A549 (cell line): ENCODE data around the gene ST6GAL1. TPM values are rescaled to one million over a fixed set of nuclear protein-coding genes. Genes with fewer than 3 reads are reported as not detected.
"Not testable (repeated sequence)": the region's sequence is repeated elsewhere in the genome, so short reads cannot be mapped to it uniquely, and the experiment has no call there.

ENCODE experiments used
- ATAC-seq, 2 experiments: fragments of 200-7000 bp in 1 of 2; fragments of >200 bp in 1 of 2; cut with Nextera tagmentation in 1 of 2; cut with Tn5 transposase in 1 of 2; 3 replicates each; pipeline versions ENCODE4 v1.8.0 to v1.9.1; 2018 to 2020; ENCODE audit warnings: mild to moderate bottlenecking in 1 of 2, moderate library complexity in 1 of 2
- CTCF ChIA-PET: fragments of 300-600 bp; sonication (Branson Sonifier 250); formaldehyde crosslinking; extraction: SDS; loops from one replicate; lab custom pipeline; 2021; ENCODE audit warnings: antibody characterized with exemption, inconsistent platforms; lab: Yijun Ruan, JAX
- POLR2A ChIA-PET: fragments of 350-600 bp; formaldehyde crosslinking; extraction: SDS; loops from one replicate; lab custom pipeline; 2021; ENCODE audit warnings: antibody characterized with exemption, inconsistent platforms; lab: Yijun Ruan, JAX
- DNase-seq, 2 experiments: peaks; one replicate each; pipeline versions ENCODE4 v3.0.0 to v3.0.0-alpha.2; 2011 to 2016; ENCODE audit warnings: low read depth in 1 of 2, low spot score in 1 of 2
- FAIRE-seq: peaks from 2 replicates; lab custom pipeline; 2011; peaks lifted over from hg19 to GRCh38; lab: Jason Lieb, UNC
- H3K27ac ChIP-seq, 2 experiments: fragments of >200 bp; sonication (Bioruptor Twin); formaldehyde crosslinking; 3 replicates each; pipeline ENCODE4 v1.5.1; 2016 to 2017
- H3K4me1 ChIP-seq: fragments of >200 bp; sonication (Bioruptor Twin); formaldehyde crosslinking; 3 replicates; pipeline ENCODE4 v1.6.1; 2016
- H3K4me2 ChIP-seq: fragments of >200 bp; sonication (Bioruptor Twin); formaldehyde crosslinking; 3 replicates; pipeline ENCODE4 v1.6.1; 2016
- H3K4me3 ChIP-seq: fragments of >200 bp; sonication (Bioruptor Twin); formaldehyde crosslinking; 3 replicates; pipeline ENCODE4 v1.5.1; 2016
- H3K9me3 ChIP-seq: fragments of >200 bp; sonication (Bioruptor Twin); formaldehyde crosslinking; 3 replicates; pipeline ENCODE4 v1.6.1; 2016
- CBX2 ChIP-seq: fragments of 200-600 bp; sonication (generic); IDR thresholded peaks from 2 replicates; pipeline ENCODE4 v1.6.1; 2016; ENCODE audit warnings: low read depth, mild to moderate bottlenecking, borderline replicate concordance
- CBX8 ChIP-seq: fragments of 200-600 bp; sonication (generic); IDR thresholded peaks from 2 replicates; pipeline ENCODE4 v1.6.1; 2016
- CEBPB ChIP-seq, 2 experiments: fragments of >200 bp in 1 of 2; sonication (Bioruptor Twin) in 1 of 2; formaldehyde crosslinking in 1 of 2; IDR thresholded peaks; 2 replicates each; pipeline ENCODE4 v1.6.1; 2012 to 2016
- CHD4 ChIP-seq: fragments of 200-600 bp; sonication (generic); IDR thresholded peaks from 2 replicates; pipeline ENCODE4 v1.6.1; 2016; ENCODE audit warnings: antibody characterized with exemption, mild to moderate bottlenecking, borderline replicate concordance
- E2F6 ChIP-seq: IDR thresholded peaks from 2 replicates; pipeline ENCODE4 v1.6.1; 2012; ENCODE audit warnings: low read depth, borderline replicate concordance
- EHMT2 ChIP-seq: fragments of 200-600 bp; sonication (generic); IDR thresholded peaks from 2 replicates; pipeline ENCODE4 v1.6.1; 2016; ENCODE audit warnings: antibody characterized with exemption, low read depth, mild to moderate bottlenecking, moderate library complexity
- FOSB ChIP-seq: fragments of 250-450 bp; sonication (Bioruptor Pico); IDR thresholded peaks from 2 replicates; pipeline ENCODE4 v1.5.0; 2020; ENCODE audit warnings: mild to moderate bottlenecking, moderate library complexity
- FOSL2 ChIP-seq, 2 experiments: fragments of 450-650 bp in 1 of 2; fragments of >200 bp in 1 of 2; sonication (Bioruptor Twin) in 1 of 2; formaldehyde crosslinking; IDR thresholded peaks; 2 replicates each; pipeline versions ENCODE4 v1.5.0 to v1.6.1; 2016 to 2020; ENCODE audit warnings: mild to moderate bottlenecking in 1 of 2, moderate library complexity in 1 of 2
- FOXS1 ChIP-seq: fragments of 250-450 bp; sonication (Bioruptor Pico); IDR thresholded peaks from 2 replicates; pipeline ENCODE4 v1.5.0; 2020; ENCODE audit warnings: mild to moderate bottlenecking, moderate library complexity
- GATA3 ChIP-seq: IDR thresholded peaks from 2 replicates; pipeline ENCODE4 v1.6.1; 2012; ENCODE audit warnings: borderline replicate concordance
- HES2 ChIP-seq: fragments of >200 bp; sonication (Bioruptor Twin); formaldehyde crosslinking; IDR thresholded peaks from 2 replicates; pipeline ENCODE4 v1.6.1; 2016
- HOXA7 ChIP-seq: fragments of 250-450 bp; sonication (Bioruptor Pico); IDR thresholded peaks from 2 replicates; pipeline ENCODE4 v1.5.0; 2020; ENCODE audit warnings: mild to moderate bottlenecking, moderate library complexity
- HOXB13 ChIP-seq: fragments of 250-450 bp; sonication (Bioruptor Pico); IDR thresholded peaks from 2 replicates; pipeline ENCODE4 v1.5.0; 2020; ENCODE audit warnings: low read depth, mild to moderate bottlenecking, moderate library complexity
- JUNB ChIP-seq: fragments of >200 bp; sonication (Bioruptor Twin); formaldehyde crosslinking; IDR thresholded peaks from 2 replicates; pipeline ENCODE4 v1.6.1; 2016
- KDM1A ChIP-seq: fragments of 200-600 bp; sonication (generic); IDR thresholded peaks from 2 replicates; pipeline ENCODE4 v1.6.1; 2016; ENCODE audit warnings: low read depth, mild to moderate bottlenecking
- KDM5A ChIP-seq: fragments of 200-600 bp; sonication (generic); IDR thresholded peaks from 2 replicates; pipeline ENCODE4 v1.6.1; 2016; ENCODE audit warnings: antibody characterized with exemption, mild to moderate bottlenecking
- MAFK ChIP-seq: fragments of 450-650 bp; IDR thresholded peaks from 2 replicates; pipeline ENCODE4 v1.6.1; 2014; ENCODE audit not compliant: partially characterized antibody
- NFE2L2 ChIP-seq: fragments of 150-350 bp; conservative IDR thresholded peaks from 2 replicates; pipeline ENCODE4 v1.6.1; 2014; ENCODE audit warnings: low read length
- PBX3 ChIP-seq: IDR thresholded peaks from 2 replicates; pipeline ENCODE4 v1.6.1; 2012
- RARB ChIP-seq: fragments of 250-450 bp; sonication (Bioruptor Pico); IDR thresholded peaks from 2 replicates; pipeline ENCODE4 v1.8.0; 2021; ENCODE audit warnings: mild to moderate bottlenecking, moderate library complexity
- REST ChIP-seq: fragments of 200-600 bp; sonication (generic); IDR thresholded peaks from 2 replicates; pipeline ENCODE4 v1.6.1; 2016; ENCODE audit warnings: antibody characterized with exemption, mild to moderate bottlenecking, moderate library complexity
- RNF2 ChIP-seq: fragments of 200-600 bp; sonication (generic); IDR thresholded peaks from 2 replicates; pipeline ENCODE4 v1.6.1; 2016; ENCODE audit warnings: low read depth, mild to moderate bottlenecking, antibody characterized with exemption, moderate library complexity, borderline replicate concordance
- SREBF2 ChIP-seq: fragments of 450-650 bp; IDR thresholded peaks from 2 replicates; pipeline ENCODE4 v1.6.1; 2014; ENCODE audit warnings: mild to moderate bottlenecking, moderate library complexity
- ZSCAN20 ChIP-seq: fragments of 250-450 bp; sonication (Bioruptor Pico); IDR thresholded peaks from 2 replicates; pipeline ENCODE4 v1.8.0; 2022; ENCODE audit warnings: mild to moderate bottlenecking, moderate library complexity
- WGBS: methylation state at CpG from one replicate; pipeline ENCODE4 v1.1.6; 2017; ENCODE audit errors: missing lambda C conversion rate; 5-methylcytosine and 5-hydroxymethylcytosine counted together
- polyA plus RNA-seq, 4 experiments: library from polyadenylated mRNA; depleted of rRNA in 3 of 4; stranded (reverse); fragments of >200 nt; fragmentation: RNase III in 1 of 4; extraction: RNeasy Plus Mini Kit Qiagen cat#74134 plus additional on column Dnase treatment in 1 of 4; gene quantifications; 2 replicates in 3 of 4; 3 replicates in 1 of 4; pipeline ENCODE4 v1.2.3, GENCODE V29; 2011 to 2017

ST6GAL1 gene
- polyA plus RNA-seq, 2 of the 4 experiments (the other 2 are of a cell fraction): 3.9 to 6.5 TPM

- Histone ChIP-seq H3K4me2 (no peak overlapping the region), H3K4me3 (no peak overlapping the region), H3K9me3 (no peaks in the 10 kb centered on the region), H3K4me1 (peaks cover 5% of the 10 kb centered on the region; the same call in 2 of the 3 replicates), H3K27ac (no peak overlapping the region)
- FAIRE-seq (no peak), DNase-seq (no peak), ATAC-seq (no peak)
- 64% methylated on average over 3 of the region's 3 CpGs for WGBS
- no peak for TF ChIP-seq MAFK
- TF ChIP-seq CHD4: no peak
- no peak for TF ChIP-seq PBX3
- TF ChIP-seq E2F6: no peak
- no peak for TF ChIP-seq FOSL2 (IDR thresholded peaks at IDR 0.05)
- no peak for TF ChIP-seq FOSL2 (CRISPR knock-in tag; IDR thresholded peaks at IDR 0.05)
- TF ChIP-seq SREBF2: no peak
- TF ChIP-seq HOXB13 (CRISPR knock-in tag): no peak
- no peak for TF ChIP-seq KDM1A
- no peak for TF ChIP-seq CBX8
- no peak for TF ChIP-seq ZSCAN20 (CRISPR knock-in tag)
- no peak for TF ChIP-seq NFE2L2
- TF ChIP-seq HES2: no peak
- no peak for TF ChIP-seq JUNB
- TF ChIP-seq REST: no peak
- no peak for TF ChIP-seq EHMT2
- no peak for TF ChIP-seq RARB (CRISPR knock-in tag)
- no peak for TF ChIP-seq FOXS1 (CRISPR knock-in tag)
- TF ChIP-seq FOSB (CRISPR knock-in tag): no peak
- TF ChIP-seq CEBPB (IDR thresholded peaks at IDR 0.05): no peak
- POLR2A ChIA-PET: no interaction called here
- CTCF ChIA-PET: no interaction called here
Observed at GRCh38 chr3:186902154-186902553, 28.2 kb upstream of the ST6GAL1 start.

GRCh38 chr3:186902713-186903112 lies 27.6 kb upstream of the ST6GAL1 start:
- no peak overlapping the region for H3K4me2 ChIP-seq
- no peak overlapping the region for H3K4me3 ChIP-seq
- WGBS: 91% methylated on average over 2 of the region's 2 CpGs
- H3K9me3 ChIP-seq: no peaks in the 10 kb centered on the region
- TF ChIP-seq KDM5A: no peak
- no peak for TF ChIP-seq GATA3
- TF ChIP-seq CBX2: no peak
- no peak for TF ChIP-seq RNF2
- TF ChIP-seq HOXA7: no peak
- CTCF ChIA-PET: no interaction called here
- no peak for DNase-seq
- no peak for FAIRE-seq
- ATAC-seq: no peak
- POLR2A ChIA-PET: no interaction called here
- peaks cover 5% of the 10 kb centered on the region; the same call in 2 of the 3 replicates for H3K4me1 ChIP-seq
- no peak overlapping the region for H3K27ac ChIP-seq

GRCh38 chr3:186903676-186904075 lies 26.6 kb upstream of the ST6GAL1 start:
- H3K4me1 ChIP-seq, POLR2A ChIA-PET, H3K9me3 ChIP-seq, H3K4me2 ChIP-seq, H3K27ac ChIP-seq, DNase-seq, H3K4me3 ChIP-seq, ATAC-seq, FAIRE-seq: not testable (repeated sequence)
- WGBS: 47% methylated on average over 2 of the region's 2 CpGs
- CTCF ChIA-PET: interaction anchor here (0.6 kb wide), 1 partner anchor 158 kb away, joined by 3 read pairs; no protein-coding TSS in a partner anchor

GRCh38 chr3:186907075-186907474 lies 23.3 kb upstream of the ST6GAL1 start:
- H3K9me3 ChIP-seq, FAIRE-seq, H3K4me1 ChIP-seq, DNase-seq, H3K4me3 ChIP-seq, CTCF ChIA-PET, POLR2A ChIA-PET, H3K27ac ChIP-seq, ATAC-seq, H3K4me2 ChIP-seq: not testable (repeated sequence)
- WGBS: 79% methylated on average over 3 of the region's 3 CpGs
